ENCODE results near the gene ASCC3. TPM values are rescaled to one million over a fixed set of nuclear protein-coding genes. Genes with fewer than 3 reads are reported as not detected.

ASCC3 gene
- total RNA-seq, 1 donor from 2014 or later = 12.7 TPM

DNA sequence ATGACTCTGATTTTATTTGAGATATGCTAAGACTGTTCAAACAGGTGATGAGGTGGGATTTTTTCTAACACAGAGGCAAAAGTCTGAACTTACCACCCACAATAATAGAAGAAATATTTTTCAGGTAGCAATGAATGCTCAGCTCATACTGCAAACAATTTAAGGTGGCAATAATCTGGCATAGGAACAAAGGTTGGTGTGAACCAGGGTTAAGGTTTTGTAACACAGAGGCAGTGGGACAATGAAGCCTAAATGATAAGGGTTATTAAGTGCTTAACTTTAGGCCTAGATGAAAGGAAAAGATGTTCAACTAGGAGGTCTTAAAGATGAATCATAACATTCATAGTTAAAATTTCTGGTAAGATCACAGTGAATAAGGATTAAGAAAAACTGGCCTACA lies 4.9 kb downstream of the ASCC3 start:
- H3K4me3 ChIP-seq = no peak overlapping the region
- DNase-seq (ENCODE audit: low spot score in 2 of 2) = no peak
- H3K9me3 ChIP-seq = no peaks in the 10 kb centered on the region
- H3K36me3 ChIP-seq = no peaks in the 10 kb centered on the region
- no peak overlapping the region for H3K27ac ChIP-seq
- TF ChIP-seq, protein P1, sequence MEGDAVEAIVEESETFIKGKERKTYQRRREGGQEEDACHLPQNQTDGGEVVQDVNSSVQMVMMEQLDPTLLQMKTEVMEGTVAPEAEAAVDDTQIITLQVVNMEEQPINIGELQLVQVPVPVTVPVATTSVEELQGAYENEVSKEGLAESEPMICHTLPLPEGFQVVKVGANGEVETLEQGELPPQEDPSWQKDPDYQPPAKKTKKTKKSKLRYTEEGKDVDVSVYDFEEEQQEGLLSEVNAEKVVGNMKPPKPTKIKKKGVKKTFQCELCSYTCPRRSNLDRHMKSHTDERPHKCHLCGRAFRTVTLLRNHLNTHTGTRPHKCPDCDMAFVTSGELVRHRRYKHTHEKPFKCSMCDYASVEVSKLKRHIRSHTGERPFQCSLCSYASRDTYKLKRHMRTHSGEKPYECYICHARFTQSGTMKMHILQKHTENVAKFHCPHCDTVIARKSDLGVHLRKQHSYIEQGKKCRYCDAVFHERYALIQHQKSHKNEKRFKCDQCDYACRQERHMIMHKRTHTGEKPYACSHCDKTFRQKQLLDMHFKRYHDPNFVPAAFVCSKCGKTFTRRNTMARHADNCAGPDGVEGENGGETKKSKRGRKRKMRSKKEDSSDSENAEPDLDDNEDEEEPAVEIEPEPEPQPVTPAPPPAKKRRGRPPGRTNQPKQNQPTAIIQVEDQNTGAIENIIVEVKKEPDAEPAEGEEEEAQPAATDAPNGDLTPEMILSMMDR (IDR thresholded peaks at IDR 0.05) = no peak
- H3K4me1 ChIP-seq = peaks cover 0 to 13% of the 10 kb centered on the region in 2 donors
- intact Hi-C loops (cut with DNase I) = no loop called here
- no peaks in the 10 kb centered on the region for H3K27me3 ChIP-seq

DNA sequence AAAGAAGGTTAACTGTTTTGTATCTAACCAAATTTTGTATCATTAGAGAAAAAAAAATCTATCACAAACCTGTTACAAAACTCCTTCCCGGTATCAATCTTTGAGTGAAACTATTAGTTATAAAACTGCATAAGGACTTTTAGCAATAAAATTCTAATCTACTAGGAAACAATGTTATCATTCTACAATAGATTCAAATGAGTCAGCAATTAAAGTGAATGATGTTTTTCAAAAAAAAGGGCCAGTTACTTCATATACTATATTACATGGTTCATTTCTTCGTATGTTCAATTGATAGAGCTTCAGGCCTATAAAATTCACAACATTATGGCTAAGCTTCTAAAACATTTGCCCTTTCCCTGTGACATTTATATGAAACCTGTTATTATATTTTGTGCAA lies 15.6 kb downstream of the ASCC3 start:
- Histone ChIP-seq H3K9me3 (no peaks in the 10 kb centered on the region), H3K4me3 (no peak overlapping the region), H3K36me3 (peaks cover 15 to 39% of the 10 kb centered on the region in 2 donors), H3K4me1 (no peaks in the 10 kb centered on the region), H3K27ac (no peak overlapping the region), H3K27me3 (no peaks in the 10 kb centered on the region)
- intact Hi-C loops (cut with DNase I) = no loop called here
- no peak for DNase-seq (ENCODE audit: low spot score in 2 of 2)
- TF ChIP-seq, protein P1 (IDR thresholded peaks at IDR 0.05) = no peak

- Histone ChIP-seq H3K9me3 (no peaks in the 10 kb centered on the region), H3K36me3 (peaks cover 16 to 53% of the 10 kb centered on the region in 2 donors)
Measured at GRCh38 chr6:100862063-100862462, 19.1 kb downstream of the ASCC3 start.

DNA sequence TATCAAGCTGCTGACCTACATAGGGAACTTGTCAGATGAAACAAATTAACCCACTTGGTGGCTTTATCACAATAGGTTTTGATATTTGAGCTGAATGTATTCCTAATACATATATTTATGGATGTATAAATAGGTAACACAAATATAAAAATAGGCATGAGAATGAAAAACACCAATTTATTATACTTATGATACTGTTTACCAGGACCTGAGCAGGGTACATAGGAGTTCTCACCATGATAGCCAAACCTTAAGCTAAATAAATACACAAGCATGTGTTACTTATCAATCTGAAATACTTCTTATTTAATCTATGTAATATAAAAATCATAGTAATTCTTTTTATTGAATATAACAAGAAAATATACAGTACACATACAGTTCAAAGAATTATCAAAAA lies 25.0 kb downstream of the ASCC3 start:
- TF ChIP-seq, protein P1 (IDR thresholded peaks at IDR 0.05) = no peak
- no peaks in the 10 kb centered on the region for H3K27me3 ChIP-seq
- H3K4me1 ChIP-seq = no peaks in the 10 kb centered on the region
- no peak for DNase-seq (ENCODE audit: low spot score in 2 of 2)
- intact Hi-C loops (cut with DNase I) = no loop called here
- peaks cover 11 to 31% of the 10 kb centered on the region in 2 donors for H3K36me3 ChIP-seq
- no peak overlapping the region for H3K27ac ChIP-seq
- H3K9me3 ChIP-seq = no peaks in the 10 kb centered on the region
- no peak overlapping the region for H3K4me3 ChIP-seq

More at GRCh38 chr6:100862063-100862462, 19.1 kb downstream of the ASCC3 start:
- intact Hi-C loops (cut with DNase I) = no loop called here
- DNase-seq (ENCODE audit: low spot score in 2 of 2) = no peak
- H3K4me3 ChIP-seq = no peak overlapping the region
- H3K4me1 ChIP-seq = no peaks in the 10 kb centered on the region
- TF ChIP-seq, protein P1 (IDR thresholded peaks at IDR 0.05) = no peak
- H3K27me3 ChIP-seq = no peaks in the 10 kb centered on the region
- no peak overlapping the region for H3K27ac ChIP-seq

GRCh38 chr6:100851819-100852218 lies 29.3 kb downstream of the ASCC3 start:
- no peaks in the 10 kb centered on the region for H3K9me3 ChIP-seq
- H3K4me3 ChIP-seq = no peak overlapping the region
- H3K27me3 ChIP-seq = no peaks in the 10 kb centered on the region
- TF ChIP-seq, protein P1 (IDR thresholded peaks at IDR 0.05) = no peak
- no peak for DNase-seq (ENCODE audit: low spot score in 2 of 2)
- intact Hi-C loops (cut with DNase I) = no loop called here
- H3K36me3 ChIP-seq = peaks cover 8 to 12% of the 10 kb centered on the region in 2 donors
- H3K27ac ChIP-seq = no peak overlapping the region
- no peaks in the 10 kb centered on the region for H3K4me1 ChIP-seq

DNA sequence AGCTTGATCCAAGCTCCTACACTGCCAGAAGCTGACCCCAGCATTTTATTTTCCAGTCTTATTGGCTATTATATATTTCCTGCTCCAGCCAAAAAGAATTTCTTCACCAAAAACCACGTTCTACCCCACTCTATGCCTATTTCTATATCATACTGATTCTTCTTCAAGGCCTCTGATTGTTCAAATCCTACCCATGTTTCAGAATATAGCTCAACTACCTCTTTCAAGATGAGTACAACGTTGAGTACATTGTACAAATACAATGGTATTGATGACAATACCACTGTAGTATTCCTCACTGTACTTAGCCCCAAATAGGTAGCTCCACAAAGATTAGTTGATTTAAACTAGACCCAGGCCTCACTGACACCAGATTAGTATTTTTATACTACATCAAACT lies 31.0 kb downstream of the ASCC3 start:
- H3K36me3 ChIP-seq = peaks cover 3 to 6% of the 10 kb centered on the region in 2 donors

More for the DNA sequence above, 31.0 kb downstream of the ASCC3 start:
- intact Hi-C loops (cut with DNase I) = no loop called here
- H3K27me3 ChIP-seq = no peaks in the 10 kb centered on the region
- no peak for DNase-seq (ENCODE audit: low spot score in 2 of 2)
- H3K27ac ChIP-seq = no peak overlapping the region
- TF ChIP-seq, protein P1 (IDR thresholded peaks at IDR 0.05) = no peak
- H3K9me3 ChIP-seq = no peaks in the 10 kb centered on the region
- H3K4me3 ChIP-seq = no peak overlapping the region
- no peaks in the 10 kb centered on the region for H3K4me1 ChIP-seq

All from ascending aorta (tissue), 2 donors.